Osteoblast (primary cell): ENCODE measurements around the gene TPRN. TPM values are rescaled to one million over a fixed set of nuclear protein-coding genes. Genes with fewer than 3 reads are reported as not detected.

Experiments used
- DNase-seq: peaks from one replicate; pipeline ENCODE4 v3.0.0; 2011; ENCODE audit warnings: low spot score, mixed read lengths; ENCODE audit not compliant: insufficient read length; ENCODE audit errors: missing footprints
- H2AFZ ChIP-seq: 2 replicates; pipeline ENCODE4 v1.6.0; 2011; ENCODE audit warnings: mild to moderate bottlenecking, low read length
- H3K27ac ChIP-seq: 2 replicates; pipeline ENCODE4 v1.5.1; 2011; ENCODE audit warnings: mild to moderate bottlenecking, low read depth, low read length, moderate library complexity
- H3K27me3 ChIP-seq: 2 replicates; pipeline ENCODE4 v1.6.0; 2012; ENCODE audit warnings: mild to moderate bottlenecking, control low read depth, inconsistent platforms, low read length, moderate library complexity; ENCODE audit not compliant: insufficient read depth
- H3K36me3 ChIP-seq: 2 replicates; pipeline ENCODE4 v1.5.1; 2011; ENCODE audit warnings: mild to moderate bottlenecking, low read length, control low read depth, moderate library complexity; ENCODE audit not compliant: insufficient read depth
- H3K4me1 ChIP-seq: 2 replicates; pipeline ENCODE4 v1.5.1; 2011; ENCODE audit warnings: mild to moderate bottlenecking, low read length, control low read depth, moderate library complexity; ENCODE audit not compliant: insufficient read depth
- H3K4me2 ChIP-seq: 2 replicates; pipeline ENCODE4 v1.6.0; 2011; ENCODE audit warnings: mild to moderate bottlenecking, low read length; ENCODE audit not compliant: insufficient read depth
- H3K4me3 ChIP-seq: fragments of 200-600 bp; sonication (generic); 3 replicates; pipeline ENCODE4 v1.5.1; 2012; ENCODE audit warnings: mild to moderate bottlenecking, low read length, inconsistent platforms; ENCODE audit not compliant: insufficient read depth
- H3K79me2 ChIP-seq: 2 replicates; pipeline ENCODE4 v1.6.0; 2012; ENCODE audit warnings: mild to moderate bottlenecking, low read length, control low read depth, inconsistent platforms; ENCODE audit not compliant: insufficient read depth
- H3K9me3 ChIP-seq: 2 replicates; pipeline ENCODE4 v1.5.1; 2011; ENCODE audit warnings: low read depth, low read length, control low read depth
- H4K20me1 ChIP-seq: 2 replicates; pipeline ENCODE4 v1.6.0; 2012; ENCODE audit warnings: mild to moderate bottlenecking, low read length, control low read depth; ENCODE audit not compliant: insufficient read depth
- total RNA-seq: library from RNA; depleted of rRNA; stranded (reverse); fragments of >200 nt; gene quantifications from 2 replicates; pipeline ENCODE4 v1.2.3, GENCODE V29; 2012
- TF ChIP-seq, protein P1 (sequence below): IDR thresholded peaks from 2 replicates; pipeline ENCODE4 v1.5.1; 2011; ENCODE audit warnings: mild to moderate bottlenecking, low read depth, low read length, moderate library complexity; ENCODE audit errors: extremely low read depth

TPRN gene
- total RNA-seq, 1 donor, result 10.5 TPM

DNA sequence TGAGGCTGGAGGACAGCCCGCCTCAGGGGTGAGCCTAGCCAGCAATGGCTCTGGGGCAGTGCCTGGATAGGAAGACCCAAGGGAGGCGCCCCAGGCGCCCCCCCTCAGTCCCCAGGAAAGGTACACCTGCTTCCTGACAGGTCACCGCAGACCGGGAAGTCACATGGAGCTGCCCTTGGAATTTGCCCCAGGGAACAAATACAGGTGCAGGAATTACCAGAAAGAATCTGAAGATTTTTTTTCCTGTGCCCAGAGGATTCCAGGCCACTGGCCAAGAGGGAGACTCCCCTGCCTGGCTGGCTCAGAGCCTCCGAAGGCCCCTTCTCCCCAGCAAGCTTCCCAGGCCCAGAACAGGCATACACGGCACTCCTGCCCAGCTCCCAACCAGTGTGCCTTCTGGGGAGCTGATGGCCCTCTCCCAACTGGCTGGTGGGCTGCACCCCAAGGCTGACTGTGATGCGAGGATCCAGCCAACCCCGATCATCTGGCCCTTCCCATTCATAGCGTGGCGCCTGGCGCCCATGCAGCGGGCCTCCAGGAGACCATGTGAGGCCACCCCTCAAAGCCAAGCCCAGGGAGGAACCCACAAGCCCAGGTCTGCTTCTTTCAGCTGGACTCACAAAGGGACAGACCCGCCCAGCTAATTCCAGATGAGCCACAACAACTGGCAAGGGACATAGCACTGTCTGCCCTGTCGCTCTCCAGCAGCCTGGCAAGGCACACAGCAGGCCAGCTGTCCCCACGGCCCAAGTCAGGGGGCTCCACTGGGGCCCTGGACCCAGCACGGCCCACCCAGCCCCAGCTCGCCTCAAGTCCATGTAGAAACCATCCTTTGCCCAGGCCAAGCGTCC is 2.3 kb downstream of the TPRN start:
- Histone ChIP-seq H3K27me3 (no peaks in the 10 kb centered on the region), H3K4me1 (peaks cover 22% of the 10 kb centered on the region), H4K20me1 (peaks cover 31% of the 10 kb centered on the region), H3K9me3 (no peaks in the 10 kb centered on the region), H3K79me2 (peaks cover 78% of the 10 kb centered on the region), H3K4me3 (peak overlapping the region; percentile 70), H2AFZ (no peak overlapping the region), H3K4me2 (peak overlapping the region; percentile 76), H3K27ac (no peak overlapping the region), H3K36me3 (no peaks in the 10 kb centered on the region)
- DNase-seq, result no peak
- TF ChIP-seq, protein P1, sequence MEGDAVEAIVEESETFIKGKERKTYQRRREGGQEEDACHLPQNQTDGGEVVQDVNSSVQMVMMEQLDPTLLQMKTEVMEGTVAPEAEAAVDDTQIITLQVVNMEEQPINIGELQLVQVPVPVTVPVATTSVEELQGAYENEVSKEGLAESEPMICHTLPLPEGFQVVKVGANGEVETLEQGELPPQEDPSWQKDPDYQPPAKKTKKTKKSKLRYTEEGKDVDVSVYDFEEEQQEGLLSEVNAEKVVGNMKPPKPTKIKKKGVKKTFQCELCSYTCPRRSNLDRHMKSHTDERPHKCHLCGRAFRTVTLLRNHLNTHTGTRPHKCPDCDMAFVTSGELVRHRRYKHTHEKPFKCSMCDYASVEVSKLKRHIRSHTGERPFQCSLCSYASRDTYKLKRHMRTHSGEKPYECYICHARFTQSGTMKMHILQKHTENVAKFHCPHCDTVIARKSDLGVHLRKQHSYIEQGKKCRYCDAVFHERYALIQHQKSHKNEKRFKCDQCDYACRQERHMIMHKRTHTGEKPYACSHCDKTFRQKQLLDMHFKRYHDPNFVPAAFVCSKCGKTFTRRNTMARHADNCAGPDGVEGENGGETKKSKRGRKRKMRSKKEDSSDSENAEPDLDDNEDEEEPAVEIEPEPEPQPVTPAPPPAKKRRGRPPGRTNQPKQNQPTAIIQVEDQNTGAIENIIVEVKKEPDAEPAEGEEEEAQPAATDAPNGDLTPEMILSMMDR, result no peak

DNA sequence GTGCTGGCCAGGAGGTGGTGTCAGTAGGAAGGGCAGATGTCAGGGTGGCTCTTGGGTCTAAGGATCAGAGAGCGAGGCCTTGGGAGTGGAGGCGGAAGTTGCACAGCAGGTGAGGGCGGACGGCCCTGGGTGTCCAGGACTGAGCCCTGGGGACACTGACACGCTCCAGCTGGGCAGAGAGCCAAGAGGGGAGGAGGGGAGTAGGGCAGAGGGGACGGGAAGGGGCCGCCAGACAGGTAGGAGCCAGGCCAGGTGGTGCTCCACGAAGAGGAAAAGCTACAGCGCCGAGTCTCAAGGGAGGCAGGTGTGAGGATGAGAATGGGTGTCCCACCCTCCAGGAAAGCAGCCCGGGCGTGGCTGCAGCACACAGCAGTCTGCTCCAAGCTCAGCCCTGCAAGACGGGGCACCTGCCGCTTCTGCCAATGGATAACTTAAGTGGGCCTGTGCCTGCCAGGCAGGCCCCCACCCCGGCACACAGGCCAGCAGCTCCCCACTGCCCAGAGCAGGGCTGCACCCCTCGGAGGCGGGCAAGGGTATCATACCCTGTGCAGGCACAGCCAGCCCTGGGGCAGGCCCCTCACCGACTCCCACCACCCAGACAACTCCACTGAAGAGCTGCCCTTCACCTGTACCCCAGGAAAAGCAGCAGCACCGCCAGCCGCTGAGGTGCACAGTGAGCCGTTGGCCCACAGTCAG is 4.9 kb downstream of the TPRN start:
- Histone ChIP-seq H3K9me3 (no peaks in the 10 kb centered on the region), H3K4me1 (peaks cover 14% of the 10 kb centered on the region), H2AFZ (no peak overlapping the region), H3K27me3 (no peaks in the 10 kb centered on the region), H4K20me1 (peaks cover 34% of the 10 kb centered on the region), H3K27ac (no peak overlapping the region), H3K36me3 (peaks cover 9% of the 10 kb centered on the region), H3K4me2 (no peak overlapping the region), H3K79me2 (peaks cover 78% of the 10 kb centered on the region), H3K4me3 (no peak overlapping the region)
- TF ChIP-seq, protein P1, result no peak
- DNase-seq, result no peak

DNA sequence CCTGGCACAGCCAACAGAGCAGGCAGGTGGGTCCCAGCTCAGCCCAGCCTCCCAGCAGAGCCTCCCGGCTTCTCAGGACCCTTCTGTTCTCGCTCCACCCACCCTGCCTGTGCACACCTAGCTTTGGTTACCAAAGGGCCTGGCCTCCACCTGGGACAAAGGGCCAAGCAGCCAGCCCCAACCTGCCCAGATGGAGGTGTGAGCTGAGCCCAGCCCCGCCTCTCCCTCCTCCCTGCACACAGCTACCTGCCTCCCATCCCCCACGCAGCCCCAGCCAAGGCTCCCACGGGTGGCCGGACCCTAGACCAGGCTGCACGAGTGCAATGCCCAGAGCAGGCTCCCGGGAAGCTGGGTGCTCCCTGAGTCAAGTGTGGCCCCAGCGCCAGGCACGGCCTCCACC is 5.6 kb downstream of the TPRN start:
- Histone ChIP-seq H3K4me2 (no peak overlapping the region), H3K9me3 (no peaks in the 10 kb centered on the region), H3K4me1 (peaks cover 16% of the 10 kb centered on the region), H3K36me3 (peaks cover 13% of the 10 kb centered on the region), H4K20me1 (peaks cover 37% of the 10 kb centered on the region), H2AFZ (no peak overlapping the region), H3K27me3 (no peaks in the 10 kb centered on the region), H3K27ac (no peak overlapping the region), H3K79me2 (peaks cover 85% of the 10 kb centered on the region), H3K4me3 (no peak overlapping the region)
- TF ChIP-seq, protein P1, result no peak
- no peak for DNase-seq

DNA sequence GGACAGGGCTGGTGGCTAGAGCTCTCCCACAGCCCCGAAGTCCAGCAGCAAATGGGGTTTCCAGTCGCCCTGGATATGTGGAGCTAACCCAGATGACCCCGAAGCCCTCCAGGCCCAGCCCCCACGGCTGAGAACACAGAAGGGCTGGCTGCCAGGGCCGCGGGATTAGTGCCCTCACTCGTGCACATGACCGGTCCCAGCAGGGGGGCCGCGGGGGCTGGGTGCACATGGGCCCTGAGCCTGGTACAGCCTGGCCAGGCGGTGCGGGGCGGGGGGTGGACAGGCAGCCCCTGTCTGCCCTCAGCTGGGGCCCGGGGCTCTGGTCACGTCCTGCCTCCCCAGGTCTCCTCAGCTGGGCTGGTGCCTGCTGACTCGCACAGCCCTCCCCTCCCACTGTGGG is 6.2 kb downstream of the TPRN start:
- Histone ChIP-seq H3K9me3 (no peaks in the 10 kb centered on the region), H3K4me3 (no peak overlapping the region), H3K27ac (no peak overlapping the region), H3K79me2 (peaks cover 89% of the 10 kb centered on the region), H4K20me1 (peaks cover 42% of the 10 kb centered on the region), H3K4me1 (peaks cover 20% of the 10 kb centered on the region), H3K4me2 (no peak overlapping the region), H3K36me3 (peaks cover 14% of the 10 kb centered on the region), H3K27me3 (no peaks in the 10 kb centered on the region), H2AFZ (no peak overlapping the region)
- TF ChIP-seq, protein P1, result no peak
- no peak for DNase-seq
